ENCODE data around the gene TRIM69. TPM values are rescaled to one million over a fixed set of nuclear protein-coding genes. Genes with fewer than 3 reads are reported as not detected.

Gene TRIM69, protein sequence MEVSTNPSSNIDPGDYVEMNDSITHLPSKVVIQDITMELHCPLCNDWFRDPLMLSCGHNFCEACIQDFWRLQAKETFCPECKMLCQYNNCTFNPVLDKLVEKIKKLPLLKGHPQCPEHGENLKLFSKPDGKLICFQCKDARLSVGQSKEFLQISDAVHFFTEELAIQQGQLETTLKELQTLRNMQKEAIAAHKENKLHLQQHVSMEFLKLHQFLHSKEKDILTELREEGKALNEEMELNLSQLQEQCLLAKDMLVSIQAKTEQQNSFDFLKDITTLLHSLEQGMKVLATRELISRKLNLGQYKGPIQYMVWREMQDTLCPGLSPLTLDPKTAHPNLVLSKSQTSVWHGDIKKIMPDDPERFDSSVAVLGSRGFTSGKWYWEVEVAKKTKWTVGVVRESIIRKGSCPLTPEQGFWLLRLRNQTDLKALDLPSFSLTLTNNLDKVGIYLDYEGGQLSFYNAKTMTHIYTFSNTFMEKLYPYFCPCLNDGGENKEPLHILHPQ
- 17.5 TPM for total RNA-seq

DNA sequence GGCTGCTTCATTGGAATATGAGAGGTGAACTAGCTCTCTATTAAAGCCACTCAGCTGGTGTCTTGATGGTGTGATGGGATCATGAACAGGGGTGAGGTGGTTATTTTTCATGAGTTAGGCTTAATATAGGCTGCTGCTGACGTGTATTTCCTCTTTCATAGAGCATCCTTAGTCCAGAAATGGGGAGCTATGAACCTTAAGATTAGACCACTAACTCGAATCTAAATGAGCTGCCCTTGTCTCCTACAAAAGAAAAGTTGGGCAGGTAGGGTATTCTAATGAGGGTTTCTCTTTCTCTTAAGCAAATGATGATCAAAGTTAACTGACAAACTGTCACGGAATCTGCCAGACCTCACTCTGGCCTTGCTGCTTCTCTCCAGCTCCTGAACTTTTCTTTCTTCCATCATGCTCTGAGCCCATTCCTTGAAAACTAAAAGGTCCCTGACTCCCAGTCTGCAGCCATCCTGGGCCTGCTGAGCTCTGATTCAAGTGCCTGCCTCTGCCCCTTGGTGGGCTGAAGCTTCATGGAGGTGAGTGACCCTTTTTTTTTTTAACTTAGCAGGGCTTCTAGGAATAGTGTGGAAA is at the start of gene TRIM69:
TRIM69 (plus strand) TSS at position 348 of the 585 bp plus-strand sequence; CDS start at position 525, 177 bp downstream.

DNA sequence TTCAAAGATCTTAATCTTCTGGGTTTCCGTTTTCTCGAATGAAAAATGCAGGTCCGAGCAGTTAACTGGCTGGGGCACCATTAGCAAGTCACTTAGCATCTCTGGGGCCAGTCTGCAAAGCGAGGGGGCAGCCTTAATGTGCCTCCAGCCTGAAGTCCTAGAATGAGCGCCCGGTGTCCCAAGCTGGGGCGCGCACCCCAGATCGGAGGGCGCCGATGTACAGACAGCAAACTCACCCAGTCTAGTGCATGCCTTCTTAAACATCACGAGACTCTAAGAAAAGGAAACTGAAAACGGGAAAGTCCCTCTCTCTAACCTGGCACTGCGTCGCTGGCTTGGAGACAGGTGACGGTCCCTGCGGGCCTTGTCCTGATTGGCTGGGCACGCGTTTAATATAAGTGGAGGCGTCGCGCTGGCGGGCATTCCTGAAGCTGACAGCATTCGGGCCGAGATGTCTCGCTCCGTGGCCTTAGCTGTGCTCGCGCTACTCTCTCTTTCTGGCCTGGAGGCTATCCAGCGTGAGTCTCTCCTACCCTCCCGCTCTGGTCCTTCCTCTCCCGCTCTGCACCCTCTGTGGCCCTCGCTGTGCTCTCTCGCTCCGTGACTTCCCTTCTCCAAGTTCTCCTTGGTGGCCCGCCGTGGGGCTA is 25.1 kb upstream of the TRIM69 start, which contains the start of the genes B2M and PATL2:
B2M (plus strand) TSS at position 422 of the 647 bp plus-strand sequence; CDS start at position 452, 30 bp downstream.
PATL2 (minus strand) TSS at position 228 of the 647 bp plus-strand sequence. CDS start 34,833 bp downstream, outside the sequence.

Small RNA genes within 50 kb of the gene (small RNA-seq; reads per million reads assigned to genes)
- gene RF00019 (ENCODE audit: low replicate concordance), result not detected

Other genes starting within 250 kb of the TRIM69 start
- 31.8 TPM for gene EIF3J, start 199.4 kb upstream of the TRIM69 start, total RNA-seq
- 124 TPM for gene SPG11, start 72.9 kb upstream of the TRIM69 start, total RNA-seq
- gene PATL2, start 25.2 kb upstream of the TRIM69 start, total RNA-seq, result 1.2 TPM
- gene B2M, start 25.0 kb upstream of the TRIM69 start, total RNA-seq, result 1,012 TPM
- not detected for gene TERB2, start 220.2 kb downstream of the TRIM69 start, total RNA-seq